GDM1 (cell line): Measurements from ENCODE around the gene H3-3A.
A peak's percentile ranks its signal among the peaks of the same experiment; 100 is the strongest.

Source experiments
- DNase-seq: peaks from one replicate; lab custom pipeline; 2025; lab: John Stamatoyannopoulos, UW

H3-3A gene

DNA sequence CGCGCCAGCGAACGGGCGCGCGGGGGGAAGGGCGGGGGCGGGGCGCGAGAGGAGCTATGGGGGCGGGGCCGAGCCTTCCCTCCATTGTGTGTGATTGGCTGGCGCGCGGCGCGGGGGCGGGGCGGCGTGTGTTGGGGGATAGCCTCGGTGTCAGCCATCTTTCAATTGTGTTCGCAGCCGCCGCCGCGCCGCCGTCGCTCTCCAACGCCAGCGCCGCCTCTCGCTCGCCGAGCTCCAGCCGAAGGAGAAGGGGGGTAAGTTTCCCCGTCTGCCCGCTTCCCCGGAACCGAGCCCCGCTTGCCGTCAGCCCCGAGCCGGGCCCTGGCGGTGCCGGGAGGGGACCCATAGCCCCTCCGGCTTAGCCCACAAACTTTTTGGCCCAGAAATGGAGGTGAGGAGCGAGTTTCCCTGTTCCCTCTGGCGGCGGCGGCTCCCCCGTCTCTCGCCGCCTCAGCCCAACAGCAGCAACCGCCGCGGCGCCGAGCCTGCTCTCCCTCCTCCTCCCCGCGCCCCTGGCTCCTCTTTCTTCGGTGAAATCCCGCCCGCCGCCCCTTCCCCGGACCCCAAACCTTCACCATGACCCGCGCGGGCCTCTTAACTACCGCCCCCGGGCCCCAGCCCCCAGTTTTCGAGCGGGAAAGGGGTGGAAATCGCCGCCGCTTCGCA is at the start of gene H3-3A:
H3-3A (plus strand) TSS at position 159 of the 666 bp plus-strand sequence. CDS start 1,636 bp downstream, outside the sequence.
- DNase-seq, result peak; percentile 95

DNA sequence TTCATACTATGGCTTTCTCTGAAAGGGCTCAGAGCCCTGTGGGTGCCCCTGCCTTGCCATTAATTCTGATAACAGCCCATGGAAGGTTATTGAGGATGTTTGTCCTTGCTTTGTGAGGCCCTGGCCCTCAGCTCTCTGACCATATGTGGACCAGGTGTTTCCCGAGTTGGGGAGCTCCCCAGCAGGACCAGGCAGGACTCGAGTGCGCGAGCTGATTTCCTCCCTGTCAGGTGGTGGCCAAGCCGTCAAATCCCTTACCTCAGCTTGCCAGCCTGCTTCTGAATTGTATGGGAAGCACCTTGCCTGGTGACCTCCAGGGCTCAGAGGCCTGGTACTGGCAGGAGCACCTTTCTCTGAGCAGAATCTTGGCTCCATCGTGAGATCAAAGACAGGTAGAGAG is 45.4 kb upstream of the H3-3A start:
- DNase-seq, result no peak

DNA sequence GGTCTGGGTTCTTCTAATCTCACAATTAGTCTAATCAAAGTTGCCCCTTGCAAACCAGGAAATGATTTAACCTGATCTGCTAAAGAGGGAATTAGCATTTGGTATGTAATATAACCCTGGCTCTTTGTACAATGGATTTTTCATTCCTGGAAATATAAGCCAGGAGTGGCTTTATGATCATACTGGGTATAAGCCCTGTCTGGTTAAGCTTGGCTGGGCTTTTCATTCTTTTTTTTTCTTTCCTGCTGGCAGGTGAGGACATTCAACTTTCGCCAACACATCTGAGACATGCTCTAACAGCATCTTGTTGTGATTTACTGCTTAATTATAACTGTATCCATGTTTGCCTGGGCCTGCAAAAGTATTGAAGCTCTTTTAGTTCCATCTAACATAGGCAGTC is 42.9 kb upstream of the H3-3A start:
- DNase-seq, result no peak

- DNase-seq, result no peak
These were observed 41.1 kb upstream of the H3-3A start for GRCh38 chr1:226021401-226021800.

- DNase-seq, result no peak
These were observed 40.7 kb upstream of the H3-3A start for GRCh38 chr1:226021801-226022200.

- DNase-seq, result no peak
These were observed 38.8 kb upstream of the H3-3A start for GRCh38 chr1:226023735-226024134.

- no peak for DNase-seq
These were observed 35.7 kb upstream of the H3-3A start for GRCh38 chr1:226026833-226027232.

DNA sequence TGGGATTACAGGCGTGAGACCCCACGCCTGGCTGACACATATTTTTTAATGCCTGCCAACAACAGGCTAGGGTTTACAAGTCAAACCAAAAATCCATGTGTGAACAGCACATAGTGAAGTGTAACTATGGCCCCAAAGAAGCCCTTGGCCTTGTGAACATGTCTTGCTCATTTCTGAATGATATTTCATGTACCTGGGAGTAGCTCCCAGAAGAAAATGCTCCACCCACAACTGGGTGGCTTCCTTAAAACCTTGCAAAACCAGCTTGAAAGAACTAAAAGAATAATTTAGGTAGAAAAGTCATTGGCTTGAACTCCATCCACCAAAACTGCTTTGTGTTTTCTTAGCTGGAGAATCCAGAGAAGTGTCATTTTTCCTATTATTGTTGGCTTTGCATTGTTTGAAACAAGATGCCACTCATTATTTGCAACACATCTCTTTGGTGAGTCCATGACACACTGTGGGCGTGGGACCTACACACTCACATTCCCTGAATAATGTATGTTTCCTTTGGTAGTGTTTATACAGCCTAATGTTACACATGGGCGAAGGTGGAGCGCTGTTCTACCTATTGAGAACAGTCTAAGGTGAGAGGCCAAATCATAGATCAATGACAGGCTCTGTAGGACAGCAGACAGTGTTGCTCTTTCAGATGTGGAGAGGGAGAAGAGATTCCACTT is 34.8 kb upstream of the H3-3A start:
- no peak for DNase-seq

DNA sequence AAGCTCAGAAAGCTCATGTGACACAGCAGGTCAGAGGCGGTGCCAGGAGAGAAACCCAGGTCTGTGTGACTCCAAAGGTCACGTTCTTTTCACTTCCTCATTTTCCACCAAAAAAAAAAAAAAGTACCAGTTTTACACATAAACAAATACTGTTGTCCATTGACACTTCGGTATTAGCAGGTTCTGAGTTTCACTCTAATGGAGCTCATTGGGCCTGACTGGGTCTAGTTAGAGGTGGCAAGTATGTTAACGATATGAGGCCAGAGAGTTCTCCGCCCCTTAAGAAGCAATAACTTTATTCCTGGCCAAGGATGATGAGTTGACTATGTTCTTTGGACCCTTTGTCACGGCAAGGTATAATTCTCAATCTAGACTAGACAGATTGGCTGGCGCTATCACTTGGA is 33.4 kb upstream of the H3-3A start:
- DNase-seq, result no peak

DNA sequence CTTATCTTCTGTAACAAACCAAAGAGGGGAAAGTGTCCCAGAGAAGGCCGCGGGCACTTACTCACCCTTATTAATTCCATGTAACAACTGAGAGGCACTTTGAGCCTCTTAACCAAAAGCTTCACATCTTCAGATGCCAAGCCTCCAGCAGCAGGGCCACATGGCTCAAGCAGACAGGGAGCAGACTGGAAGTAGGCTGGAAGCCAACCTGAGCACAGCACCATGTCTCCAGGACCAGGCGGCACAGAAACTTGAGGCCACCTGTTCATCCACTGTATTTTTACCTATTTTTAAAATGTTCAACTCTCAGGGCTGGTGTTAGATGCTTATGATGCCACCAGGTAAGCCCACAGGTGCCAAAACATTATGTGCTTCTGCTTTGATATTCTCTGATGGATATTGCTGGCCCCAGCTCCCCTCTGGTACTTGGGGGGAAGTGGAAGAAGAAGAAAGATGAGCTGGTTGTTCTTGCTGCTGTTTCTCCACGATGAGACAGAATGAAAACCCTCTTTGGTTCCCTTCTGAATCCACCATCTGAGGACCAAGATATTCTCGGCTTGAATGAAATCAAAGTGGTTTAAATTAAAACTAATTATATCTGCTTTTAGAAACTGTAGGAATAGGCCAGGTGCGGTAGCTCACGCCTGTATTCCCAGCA is 32.8 kb upstream of the H3-3A start:
- no peak for DNase-seq

DNA sequence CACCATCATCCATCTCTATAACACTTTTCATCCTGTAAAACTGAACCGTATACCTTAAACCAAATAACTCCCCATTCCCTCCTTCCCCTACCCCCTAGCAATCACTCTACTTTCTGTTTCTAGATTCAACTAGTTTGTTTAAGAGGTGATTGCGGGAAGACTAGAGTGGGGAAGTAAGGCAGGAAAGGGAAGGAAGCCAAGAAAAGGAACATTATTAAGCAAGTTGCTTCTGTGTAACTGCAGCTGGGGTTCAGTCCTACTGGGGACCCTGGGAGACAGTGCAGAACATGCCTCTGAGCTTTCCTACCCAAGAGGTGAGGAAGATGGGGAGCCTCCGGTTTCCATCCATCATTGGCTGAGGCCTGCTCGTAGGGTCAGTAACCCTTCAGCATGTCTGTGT is 28.9 kb upstream of the H3-3A start:
- no peak for DNase-seq

- DNase-seq, result no peak
These were observed 28.5 kb upstream of the H3-3A start for GRCh38 chr1:226033991-226034390.

GRCh38 chr1:226034482-226034881 is 28.0 kb upstream of the H3-3A start:
- DNase-seq, result peak; percentile 80

DNA sequence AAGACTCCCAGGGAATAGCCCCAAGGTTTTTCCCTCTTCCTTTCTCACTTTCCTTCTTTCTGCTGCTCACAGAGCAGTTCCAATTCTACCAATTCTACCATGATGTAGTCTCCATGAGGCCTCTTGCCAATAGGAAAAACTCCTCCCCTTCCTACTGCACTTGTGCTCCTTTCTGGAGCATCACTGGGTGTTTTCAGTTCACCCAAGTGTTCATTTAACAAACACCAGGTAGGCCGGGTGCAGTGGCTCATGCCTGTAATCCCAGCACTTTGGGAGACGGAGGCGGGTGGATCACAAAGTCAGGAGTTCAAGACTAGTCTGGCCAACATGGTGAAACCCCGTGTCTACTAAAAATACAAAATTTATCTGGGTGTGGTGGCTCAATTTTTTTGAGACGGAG is 26.6 kb upstream of the H3-3A start:
- DNase-seq, result no peak

- no peak for DNase-seq
These were observed 23.9 kb upstream of the H3-3A start for GRCh38 chr1:226038661-226039060.

DNA sequence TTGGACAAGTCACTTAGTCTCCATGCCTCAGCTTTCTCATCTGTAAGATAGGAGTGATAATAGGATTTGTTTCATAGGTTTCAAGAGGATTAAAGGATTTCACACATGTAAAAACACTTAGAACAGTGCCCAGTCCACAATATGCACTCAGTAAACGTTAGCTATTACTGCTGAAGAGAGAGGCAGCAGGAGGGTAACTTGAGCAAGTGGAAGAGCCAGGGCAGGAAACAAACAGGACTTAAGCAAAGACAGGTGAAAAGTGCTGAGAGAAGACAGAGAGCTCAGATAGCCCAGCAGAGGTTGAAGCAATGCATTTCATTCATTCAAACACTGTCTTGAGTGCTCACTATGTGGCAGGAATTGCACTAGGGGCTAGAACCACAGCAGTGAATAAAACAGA is 21.1 kb upstream of the H3-3A start:
- DNase-seq, result no peak

- DNase-seq, result no peak
These were observed 17.9 kb upstream of the H3-3A start for GRCh38 chr1:226044514-226045101.

GRCh38 chr1:226046240-226046639 is 16.3 kb upstream of the H3-3A start:
- DNase-seq, result no peak

DNA sequence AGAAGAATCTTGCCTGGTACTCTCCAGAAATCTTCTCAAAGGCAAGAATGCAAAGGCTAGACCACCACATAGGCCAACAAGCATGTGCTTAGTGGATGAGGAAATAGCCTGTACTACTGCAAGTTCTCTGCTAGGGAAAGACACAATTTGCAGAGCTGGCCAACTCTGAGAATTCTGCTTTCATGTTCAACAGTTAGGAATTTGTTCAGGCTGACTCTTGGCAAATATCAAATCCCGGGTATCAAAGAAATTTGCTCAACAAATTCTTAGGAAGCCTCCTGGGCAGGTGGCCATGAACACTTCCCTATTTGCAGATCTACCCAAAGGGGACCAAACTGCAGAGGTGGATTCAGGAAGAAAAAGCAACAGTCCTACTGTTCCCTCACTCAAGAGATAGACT is 15.0 kb upstream of the H3-3A start:
- DNase-seq, result no peak

GRCh38 chr1:226048886-226049285 is 13.6 kb upstream of the H3-3A start:
- DNase-seq, result no peak

- DNase-seq, result no peak
These were observed 12.4 kb upstream of the H3-3A start for GRCh38 chr1:226050133-226050532.

- DNase-seq, result no peak
These were observed 11.2 kb upstream of the H3-3A start for GRCh38 chr1:226051365-226051764.

- DNase-seq, result no peak
These were observed 10.5 kb upstream of the H3-3A start for GRCh38 chr1:226052061-226052460.
